B cell (primary cell): ENCODE data around the gene ZNF254.

Experiments used
- EZH2 ChIP-seq: IDR thresholded peaks from 2 replicates; pipeline ENCODE4 v1.6.1; 2012; ENCODE audit warnings: borderline replicate concordance, low read depth, mild to moderate bottlenecking, moderate library complexity, low read length; ENCODE audit not compliant: insufficient read depth, poor library complexity, severe bottlenecking
- TF ChIP-seq, protein P1 (sequence below): fragments of 200-600 bp; IDR thresholded peaks from one replicate; pipeline ENCODE4 v1.8.0; 2022; ENCODE audit warnings: antibody characterized with exemption, mild to moderate bottlenecking

DNA sequence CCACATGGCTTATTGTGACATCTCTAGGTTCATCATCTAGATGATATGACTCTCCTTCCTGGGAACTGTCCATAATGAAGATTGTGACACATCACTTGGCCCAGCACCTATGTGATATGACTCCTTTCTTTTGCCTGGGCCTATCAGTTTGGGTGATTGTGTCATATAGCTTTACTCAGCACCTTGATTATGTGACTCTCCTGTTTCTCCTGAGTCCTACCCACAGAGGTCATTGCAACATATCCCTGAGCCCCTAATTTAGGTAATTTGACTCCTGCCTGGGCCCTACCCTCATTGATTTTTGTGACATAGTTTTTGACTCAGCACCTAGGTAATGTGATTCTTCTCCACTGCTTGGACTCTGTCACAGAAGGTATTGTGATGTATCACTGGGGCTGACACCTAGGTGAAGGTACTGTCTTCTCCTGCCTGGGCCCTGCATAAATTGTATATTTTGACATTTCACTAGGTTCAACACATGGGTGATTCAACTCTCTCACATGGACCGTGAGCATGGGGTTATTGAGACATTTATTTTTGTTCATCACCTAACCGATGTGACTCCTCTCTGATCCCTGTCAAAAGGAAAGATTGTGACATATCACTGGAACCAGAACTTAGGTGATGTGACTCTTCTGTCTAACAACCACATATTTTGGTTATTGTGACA lies 26.2 kb upstream of the ZNF254 start:
- TF ChIP-seq, protein P1, sequence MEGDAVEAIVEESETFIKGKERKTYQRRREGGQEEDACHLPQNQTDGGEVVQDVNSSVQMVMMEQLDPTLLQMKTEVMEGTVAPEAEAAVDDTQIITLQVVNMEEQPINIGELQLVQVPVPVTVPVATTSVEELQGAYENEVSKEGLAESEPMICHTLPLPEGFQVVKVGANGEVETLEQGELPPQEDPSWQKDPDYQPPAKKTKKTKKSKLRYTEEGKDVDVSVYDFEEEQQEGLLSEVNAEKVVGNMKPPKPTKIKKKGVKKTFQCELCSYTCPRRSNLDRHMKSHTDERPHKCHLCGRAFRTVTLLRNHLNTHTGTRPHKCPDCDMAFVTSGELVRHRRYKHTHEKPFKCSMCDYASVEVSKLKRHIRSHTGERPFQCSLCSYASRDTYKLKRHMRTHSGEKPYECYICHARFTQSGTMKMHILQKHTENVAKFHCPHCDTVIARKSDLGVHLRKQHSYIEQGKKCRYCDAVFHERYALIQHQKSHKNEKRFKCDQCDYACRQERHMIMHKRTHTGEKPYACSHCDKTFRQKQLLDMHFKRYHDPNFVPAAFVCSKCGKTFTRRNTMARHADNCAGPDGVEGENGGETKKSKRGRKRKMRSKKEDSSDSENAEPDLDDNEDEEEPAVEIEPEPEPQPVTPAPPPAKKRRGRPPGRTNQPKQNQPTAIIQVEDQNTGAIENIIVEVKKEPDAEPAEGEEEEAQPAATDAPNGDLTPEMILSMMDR = no peak
- no peak for TF ChIP-seq EZH2
